Measurements from ENCODE around the gene CMTM1. TPM values are rescaled to one million over a fixed set of nuclear protein-coding genes. Genes with fewer than 3 reads are reported as not detected.

Gene CMTM1
- total RNA-seq, 2 donors from 2014 or later: 3.8 to 5.3 TPM

DNA sequence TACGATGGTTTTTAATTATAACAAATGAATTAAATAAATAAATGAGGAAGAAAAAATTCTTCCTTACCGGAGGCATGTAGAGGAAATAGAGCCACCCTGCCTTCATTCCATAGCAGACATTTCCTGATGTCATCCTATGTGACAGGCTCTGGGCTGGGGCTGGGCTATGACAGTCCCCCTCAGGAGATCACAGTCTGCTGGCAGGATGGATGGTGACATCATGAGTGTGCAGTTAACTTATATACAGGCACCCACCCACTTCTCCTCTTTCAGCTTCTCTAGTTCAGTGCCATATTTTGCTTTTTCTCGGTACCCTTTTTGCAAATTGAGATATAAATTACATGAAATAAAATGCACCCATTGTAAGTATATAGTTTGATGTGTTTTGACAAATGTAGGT is 31.9 kb downstream of the CMTM1 start:
- Histone ChIP-seq H3K9me3 (ENCODE audit: control insufficient read depth, low read length) (no peaks in the 10 kb centered on the region), H3K9ac (ENCODE audit: extremely low read depth, low read length, poor library complexity, severe bottlenecking) (no peak overlapping the region), H3K27ac (ENCODE audit: low read depth, low read length) (no peak overlapping the region), H3K36me3 (ENCODE audit: control insufficient read depth, insufficient read depth, low read length) (no peaks in the 10 kb centered on the region), H3K27me3 (ENCODE audit: control insufficient read depth, insufficient read depth, low read length, poor library complexity, severe bottlenecking) (no peaks in the 10 kb centered on the region), H3K4me3 (ENCODE audit: low read length) (no peak overlapping the region), H3K4me1 (ENCODE audit: control insufficient read depth, insufficient read depth, low read length) (no peaks in the 10 kb centered on the region)
- no peak for TF ChIP-seq CTCF (conservative IDR thresholded peaks at IDR 0.05)
- Mint-ChIP-seq H3K36me3 (ENCODE audit: low read depth) (no peaks in the 10 kb centered on the region), H3K4me1 (no peaks in the 10 kb centered on the region), H3K4me3 (no peak overlapping the region), H3K27me3 (ENCODE audit: insufficient read depth) (peaks cover 8% of the 10 kb centered on the region), H3K9me3 (no peaks in the 10 kb centered on the region), H3K27ac (no peak overlapping the region)
- no peak for DNase-seq
- WGBS, 2 experiments (ENCODE audit: insufficient coverage in 1 of 2, insufficient read length in 1 of 2): 92 to 100% methylated on average over 1 to 2 of the region's 3 CpGs

GRCh38 chr16:66599726-66600125 is 33.5 kb downstream of the CMTM1 start:
- no peaks in the 10 kb centered on the region for H3K9me3 Mint-ChIP-seq
- 89 to 95% methylated on average over 4 of the region's 4 CpGs for WGBS, 2 experiments (ENCODE audit: insufficient coverage in 1 of 2, insufficient read length in 1 of 2)

DNA sequence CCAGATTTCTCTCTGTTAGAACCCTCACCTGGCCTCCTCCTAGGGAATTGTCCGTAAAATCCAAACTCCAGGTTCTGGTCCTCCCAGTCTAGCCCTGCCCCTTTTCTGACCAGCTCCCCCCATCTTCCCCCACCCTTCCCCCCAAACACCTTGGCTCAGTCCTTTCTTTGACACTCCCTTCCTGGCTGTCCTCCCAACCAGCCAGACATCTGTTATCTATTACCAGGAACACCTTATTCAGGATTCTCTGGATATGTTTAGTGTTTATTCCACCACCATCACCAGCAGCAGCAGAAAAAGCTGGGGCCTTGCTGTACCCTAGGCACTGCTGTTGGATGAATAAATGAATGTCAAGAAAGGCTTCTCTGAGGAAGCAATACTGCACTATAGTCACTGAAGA is 34.2 kb downstream of the CMTM1 start:
- peaks cover 5% of the 10 kb centered on the region for H3K4me1 Mint-ChIP-seq
- peaks cover 8% of the 10 kb centered on the region for H3K27me3 Mint-ChIP-seq (ENCODE audit: insufficient read depth)
- H3K27ac ChIP-seq (ENCODE audit: low read depth, low read length): no peak overlapping the region
- H3K4me3 ChIP-seq (ENCODE audit: low read length): no peak overlapping the region
- no peaks in the 10 kb centered on the region for H3K9me3 ChIP-seq (ENCODE audit: control insufficient read depth, low read length)
- no peak for DNase-seq
- no peak overlapping the region for H3K4me3 Mint-ChIP-seq
- H3K4me1 ChIP-seq (ENCODE audit: control insufficient read depth, insufficient read depth, low read length): no peaks in the 10 kb centered on the region
- TF ChIP-seq CTCF (conservative IDR thresholded peaks at IDR 0.05): no peak
- 100% methylated on average over 1 of the region's 1 CpG; no CpG with 5 or more reads in 1 of the 2 experiments for WGBS, 2 experiments (ENCODE audit: insufficient coverage in 1 of 2, insufficient read length in 1 of 2)
- H3K36me3 Mint-ChIP-seq (ENCODE audit: low read depth): no peaks in the 10 kb centered on the region
- H3K9ac ChIP-seq (ENCODE audit: extremely low read depth, low read length, poor library complexity, severe bottlenecking): no peak overlapping the region
- H3K36me3 ChIP-seq (ENCODE audit: control insufficient read depth, insufficient read depth, low read length): no peaks in the 10 kb centered on the region
- no peak overlapping the region for H3K27ac Mint-ChIP-seq
- H3K27me3 ChIP-seq (ENCODE audit: control insufficient read depth, insufficient read depth, low read length, poor library complexity, severe bottlenecking): no peaks in the 10 kb centered on the region
- no peaks in the 10 kb centered on the region for H3K9me3 Mint-ChIP-seq

More at GRCh38 chr16:66599726-66600125, 33.5 kb downstream of the CMTM1 start:
- no peaks in the 10 kb centered on the region for H3K4me1 ChIP-seq (ENCODE audit: control insufficient read depth, insufficient read depth, low read length)
- peaks cover 5% of the 10 kb centered on the region for H3K4me1 Mint-ChIP-seq
- H3K4me3 ChIP-seq (ENCODE audit: low read length): no peak overlapping the region
- H3K27ac ChIP-seq (ENCODE audit: low read depth, low read length): no peak overlapping the region
- no peak for TF ChIP-seq CTCF (conservative IDR thresholded peaks at IDR 0.05)
- no peak overlapping the region for H3K4me3 Mint-ChIP-seq
- H3K27ac Mint-ChIP-seq: no peak overlapping the region
- no peaks in the 10 kb centered on the region for H3K36me3 Mint-ChIP-seq (ENCODE audit: low read depth)
- H3K27me3 Mint-ChIP-seq (ENCODE audit: insufficient read depth): peaks cover 8% of the 10 kb centered on the region
- no peak for DNase-seq
- no peaks in the 10 kb centered on the region for H3K27me3 ChIP-seq (ENCODE audit: control insufficient read depth, insufficient read depth, low read length, poor library complexity, severe bottlenecking)
- H3K9ac ChIP-seq (ENCODE audit: extremely low read depth, low read length, poor library complexity, severe bottlenecking): no peak overlapping the region
- H3K36me3 ChIP-seq (ENCODE audit: control insufficient read depth, insufficient read depth, low read length): no peaks in the 10 kb centered on the region
- H3K9me3 ChIP-seq (ENCODE audit: control insufficient read depth, low read length): no peaks in the 10 kb centered on the region
